Prostate gland (tissue), 2 donors: ENCODE results near the gene C1orf159.

Experiments used
- CTCF ChIP-seq, 4 experiments: fragments of 200-600 bp in 2 of 4; fragments of 450-650 bp in 2 of 4; sonication (generic) in 2 of 4; IDR thresholded peaks; 1 replicate in 3 of 4; 2 replicates in 1 of 4; pipeline ENCODE4 v1.5.1; 2016 to 2019; ENCODE audit warnings: antibody characterized with exemption in 4 of 4, mild to moderate bottlenecking in 2 of 4, moderate library complexity in 2 of 4
- POLR2A ChIP-seq: fragments of 450-650 bp; IDR thresholded peaks from one replicate; pipeline ENCODE4 v1.6.1; 2016; ENCODE audit warnings: antibody characterized with exemption, mild to moderate bottlenecking
- POLR2AphosphoS5 ChIP-seq: sonication (generic); formaldehyde crosslinking; IDR thresholded peaks from one replicate; pipeline ENCODE4 v1.6.1; 2017; ENCODE audit warnings: antibody characterized with exemption

GRCh38 chr1:1082776-1083415, 33.0 kb downstream of the C1orf159 start:
- TF ChIP-seq POLR2AphosphoS5 (no peak), CTCF (IDR thresholded peaks at IDR 0.05) (no peak), POLR2A (no peak)
